ENCODE measurements around the gene FCN3. TPM values are rescaled to one million over a fixed set of nuclear protein-coding genes. Genes with fewer than 3 reads are reported as not detected.
A peak's percentile ranks its signal among the peaks of the same experiment; 100 is the strongest.

Gene FCN3
- total RNA-seq, 6 experiments from 2014 or later, result not detected

DNA sequence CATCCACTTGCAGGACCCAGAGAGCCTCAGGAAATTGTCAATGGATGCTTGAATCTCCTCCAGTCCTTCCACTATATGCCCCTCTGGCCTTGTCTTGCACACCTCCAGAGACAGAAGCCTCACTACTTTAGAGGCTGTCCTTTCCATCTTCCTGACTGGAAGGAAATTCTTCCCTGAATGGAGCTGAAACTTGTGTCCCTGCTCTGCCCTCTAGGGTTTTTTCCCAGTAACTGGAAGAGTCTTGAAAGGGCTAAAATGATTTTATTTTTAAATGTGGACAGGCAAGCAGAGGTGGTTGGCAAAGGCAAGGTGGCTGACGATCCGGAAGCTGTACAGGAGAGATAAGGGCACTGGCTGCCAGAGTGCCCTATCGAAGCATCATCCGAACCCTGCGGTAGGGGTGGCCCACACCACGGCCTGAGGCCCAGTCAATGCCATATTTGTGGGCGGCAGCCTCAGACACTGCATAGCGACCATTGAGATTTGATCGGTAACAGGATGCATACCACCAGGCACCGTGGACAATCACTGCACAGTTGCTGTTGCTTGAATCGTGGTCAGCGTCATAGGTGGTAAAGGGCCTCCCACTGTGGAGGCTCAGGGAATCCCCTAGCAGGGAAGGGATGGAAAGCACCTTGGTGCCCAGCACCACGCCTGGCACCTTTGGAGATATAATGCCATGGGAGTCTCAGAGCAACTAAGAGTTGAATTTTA lies 5.6 kb downstream of the FCN3 start:
- peak; percentile 19 for DNase-seq
- TF ChIP-seq, protein P1, sequence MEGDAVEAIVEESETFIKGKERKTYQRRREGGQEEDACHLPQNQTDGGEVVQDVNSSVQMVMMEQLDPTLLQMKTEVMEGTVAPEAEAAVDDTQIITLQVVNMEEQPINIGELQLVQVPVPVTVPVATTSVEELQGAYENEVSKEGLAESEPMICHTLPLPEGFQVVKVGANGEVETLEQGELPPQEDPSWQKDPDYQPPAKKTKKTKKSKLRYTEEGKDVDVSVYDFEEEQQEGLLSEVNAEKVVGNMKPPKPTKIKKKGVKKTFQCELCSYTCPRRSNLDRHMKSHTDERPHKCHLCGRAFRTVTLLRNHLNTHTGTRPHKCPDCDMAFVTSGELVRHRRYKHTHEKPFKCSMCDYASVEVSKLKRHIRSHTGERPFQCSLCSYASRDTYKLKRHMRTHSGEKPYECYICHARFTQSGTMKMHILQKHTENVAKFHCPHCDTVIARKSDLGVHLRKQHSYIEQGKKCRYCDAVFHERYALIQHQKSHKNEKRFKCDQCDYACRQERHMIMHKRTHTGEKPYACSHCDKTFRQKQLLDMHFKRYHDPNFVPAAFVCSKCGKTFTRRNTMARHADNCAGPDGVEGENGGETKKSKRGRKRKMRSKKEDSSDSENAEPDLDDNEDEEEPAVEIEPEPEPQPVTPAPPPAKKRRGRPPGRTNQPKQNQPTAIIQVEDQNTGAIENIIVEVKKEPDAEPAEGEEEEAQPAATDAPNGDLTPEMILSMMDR (IDR thresholded peaks at IDR 0.05), result peak; percentile 65
- H3K36me3 Mint-ChIP-seq (ENCODE audit: low read depth), result no peaks in the 10 kb centered on the region
- peaks cover 3% of the 10 kb centered on the region for H3K27me3 Mint-ChIP-seq (ENCODE audit: insufficient read depth)
- peaks cover 30% of the 10 kb centered on the region for H3K4me1 Mint-ChIP-seq (ENCODE audit: low read depth)
- no peaks in the 10 kb centered on the region for H3K9me3 Mint-ChIP-seq
- no peak overlapping the region for H3K27ac Mint-ChIP-seq
- no peak overlapping the region; the same call in 1 of the 2 replicates for H3K4me3 Mint-ChIP-seq

DNA sequence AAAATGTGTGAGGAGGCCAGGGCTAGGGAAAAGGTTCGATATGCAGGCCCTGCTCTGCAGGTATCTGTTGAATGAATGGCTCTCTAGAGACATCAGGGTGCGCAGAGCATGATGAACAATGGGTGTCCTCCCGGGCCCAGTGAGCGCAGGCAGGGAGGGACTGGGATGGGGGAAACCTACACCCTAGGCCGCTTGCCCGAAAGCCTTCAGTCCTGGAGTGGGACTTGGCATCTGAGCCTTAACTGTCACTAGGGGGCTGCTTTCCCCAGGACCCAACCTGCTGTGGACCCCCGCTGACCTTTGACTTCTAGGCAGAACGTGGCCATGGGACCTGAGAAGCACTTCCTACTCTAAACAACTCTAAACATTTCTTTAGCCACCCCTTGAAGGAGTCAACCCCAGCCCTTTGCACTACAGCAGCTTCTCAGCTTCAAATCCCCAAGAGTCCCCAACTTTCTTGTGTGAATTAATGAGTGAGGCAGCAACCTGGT lies 7.4 kb downstream of the FCN3 start:
- Mint-ChIP-seq H3K27me3 (ENCODE audit: insufficient read depth) (peaks cover 2% of the 10 kb centered on the region), H3K9me3 (no peaks in the 10 kb centered on the region), H3K4me1 (ENCODE audit: low read depth) (peaks cover 24% of the 10 kb centered on the region), H3K4me3 (peak overlapping the region; percentile 88), H3K36me3 (ENCODE audit: low read depth) (peaks cover 9% of the 10 kb centered on the region; the same call in 1 of the 2 replicates), H3K27ac (peak overlapping the region; percentile 81)
- TF ChIP-seq, protein P1 (IDR thresholded peaks at IDR 0.05), result no peak
- DNase-seq, result no peak

DNA sequence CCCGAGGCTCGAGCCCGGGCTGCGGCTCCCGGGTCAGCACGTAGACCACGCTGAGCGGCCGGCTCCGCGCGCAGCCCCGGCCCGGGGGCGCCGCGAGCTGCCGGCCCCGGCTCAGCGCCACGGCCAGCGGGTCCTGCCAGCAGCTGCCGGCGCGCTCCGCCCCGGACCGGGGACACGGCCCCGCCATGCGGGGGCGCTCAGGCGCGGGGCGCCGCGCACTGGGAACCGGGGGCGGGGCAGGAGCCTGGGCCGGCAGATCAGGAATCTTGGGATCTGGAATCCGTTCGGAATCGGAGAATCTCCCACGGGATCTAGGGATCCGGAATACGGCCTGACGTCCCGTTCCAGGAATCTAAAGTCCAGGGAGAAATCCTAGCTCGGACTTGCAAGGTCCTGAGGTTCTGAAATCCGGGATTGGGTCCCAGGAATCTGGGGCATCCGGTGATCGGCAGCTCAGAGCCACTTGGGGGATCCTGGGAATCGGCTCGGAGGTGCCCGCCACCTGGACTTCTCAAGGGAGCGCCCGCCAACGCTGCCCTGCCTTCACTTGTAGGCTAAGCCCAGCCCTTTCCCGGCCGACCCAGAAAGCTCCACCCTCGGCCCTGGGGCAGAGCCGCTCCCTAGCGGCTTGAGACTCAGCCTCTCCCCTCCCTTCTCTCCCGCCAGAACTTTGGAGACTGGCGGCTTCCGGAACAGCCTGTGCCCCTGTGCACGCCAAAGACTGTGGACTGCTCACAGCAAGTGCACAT lies 8.0 kb downstream of the FCN3 start, which contains the start of gene MAP3K6:
Gene MAP3K6, minus strand, starts transcription at position 551 of the 749 bp plus-strand sequence. Its CDS starts 364 bp downstream, at position 187.
- Mint-ChIP-seq H3K36me3 (ENCODE audit: low read depth) (peaks cover 9% of the 10 kb centered on the region; the same call in 1 of the 2 replicates), H3K27ac (peak within 1 kb of the TSS; percentile 98)
- TF ChIP-seq, protein P1 (IDR thresholded peaks at IDR 0.05), result peak; percentile 60

DNA sequence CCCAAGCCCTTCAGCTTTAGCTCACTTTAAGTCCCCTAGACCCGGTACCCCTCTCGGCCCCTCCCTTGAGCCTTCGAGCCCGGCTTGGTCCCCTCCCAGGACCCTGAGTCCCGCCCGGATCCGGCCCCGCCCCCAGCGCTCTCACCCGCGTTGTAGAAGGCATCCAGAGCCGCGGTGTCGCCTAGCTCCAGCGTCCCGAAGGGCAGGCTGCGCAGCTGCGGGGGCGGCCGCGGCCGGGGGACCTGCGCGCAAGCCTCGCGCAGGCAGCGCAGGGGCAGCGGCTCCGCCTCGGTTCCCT lies 8.6 kb downstream of the FCN3 start:
- Mint-ChIP-seq H3K4me1 (ENCODE audit: low read depth) (peaks cover 19% of the 10 kb centered on the region), H3K4me3 (peak overlapping the region; percentile 92), H3K36me3 (ENCODE audit: low read depth) (peaks cover 9% of the 10 kb centered on the region; the same call in 1 of the 2 replicates), H3K9me3 (no peaks in the 10 kb centered on the region), H3K27me3 (ENCODE audit: insufficient read depth) (peaks cover 2% of the 10 kb centered on the region), H3K27ac (peak overlapping the region; percentile 98)
- DNase-seq, result peak; percentile 53
- TF ChIP-seq, protein P1 (IDR thresholded peaks at IDR 0.05), result no peak

More for the DNA sequence above, 8.0 kb downstream of the FCN3 start, which contains the start of gene MAP3K6:
- H3K9me3 Mint-ChIP-seq, result no peaks in the 10 kb centered on the region
- H3K4me3 Mint-ChIP-seq, result peak within 1 kb of the TSS; percentile 92
- DNase-seq, result peak; percentile 70
- H3K4me1 Mint-ChIP-seq (ENCODE audit: low read depth), result peaks cover 19% of the 10 kb centered on the region
- peaks cover 2% of the 10 kb centered on the region for H3K27me3 Mint-ChIP-seq (ENCODE audit: insufficient read depth)

DNA sequence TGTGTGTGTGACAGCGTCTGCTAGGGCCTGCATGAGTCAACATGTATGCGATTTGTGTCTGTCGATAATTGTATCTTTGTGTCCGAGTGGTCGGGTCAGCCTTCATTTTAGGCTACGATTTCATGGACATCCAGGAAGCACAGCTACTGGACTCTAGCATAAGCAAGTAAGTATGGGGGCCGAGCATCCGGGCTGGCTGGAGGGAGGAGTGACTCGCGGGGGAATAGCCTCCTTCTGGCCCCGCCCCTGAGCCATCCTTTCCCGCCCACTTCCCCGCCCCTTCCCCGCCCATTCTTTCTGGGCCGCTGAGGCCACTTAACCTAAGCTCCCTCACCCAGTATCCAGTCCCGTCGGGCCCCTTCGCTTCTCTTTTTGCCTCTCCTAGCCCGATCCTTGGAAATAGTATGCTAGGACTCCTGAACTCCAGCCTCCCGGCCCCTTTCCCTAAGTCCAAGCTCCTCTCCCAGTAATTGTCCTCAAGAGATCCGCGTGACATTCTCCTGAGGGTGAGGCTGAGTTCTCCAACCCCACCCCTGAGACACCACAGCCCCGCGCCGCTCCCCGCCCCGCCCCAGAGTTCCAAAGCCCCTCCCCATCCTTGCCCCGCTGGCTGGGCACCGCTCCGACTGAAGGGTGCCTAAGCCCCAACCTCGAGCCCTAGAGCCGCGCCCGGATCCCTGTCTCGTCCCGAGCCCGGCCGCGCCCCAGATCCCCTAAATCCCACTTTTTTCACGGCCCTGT lies 9.1 kb downstream of the FCN3 start:
- DNase-seq, result peak; percentile 83
- H3K36me3 Mint-ChIP-seq (ENCODE audit: low read depth), result peaks cover 9% of the 10 kb centered on the region; the same call in 1 of the 2 replicates
- peak overlapping the region; percentile 98 for H3K27ac Mint-ChIP-seq
- H3K4me1 Mint-ChIP-seq (ENCODE audit: low read depth), result peaks cover 19% of the 10 kb centered on the region
- H3K27me3 Mint-ChIP-seq (ENCODE audit: insufficient read depth), result peaks cover 2% of the 10 kb centered on the region
- no peaks in the 10 kb centered on the region for H3K9me3 Mint-ChIP-seq
- TF ChIP-seq, protein P1 (IDR thresholded peaks at IDR 0.05), result no peak
- peak overlapping the region; percentile 92 for H3K4me3 Mint-ChIP-seq
